ENCODE data around the gene SLC6A17.

SLC6A17 gene

DNA sequence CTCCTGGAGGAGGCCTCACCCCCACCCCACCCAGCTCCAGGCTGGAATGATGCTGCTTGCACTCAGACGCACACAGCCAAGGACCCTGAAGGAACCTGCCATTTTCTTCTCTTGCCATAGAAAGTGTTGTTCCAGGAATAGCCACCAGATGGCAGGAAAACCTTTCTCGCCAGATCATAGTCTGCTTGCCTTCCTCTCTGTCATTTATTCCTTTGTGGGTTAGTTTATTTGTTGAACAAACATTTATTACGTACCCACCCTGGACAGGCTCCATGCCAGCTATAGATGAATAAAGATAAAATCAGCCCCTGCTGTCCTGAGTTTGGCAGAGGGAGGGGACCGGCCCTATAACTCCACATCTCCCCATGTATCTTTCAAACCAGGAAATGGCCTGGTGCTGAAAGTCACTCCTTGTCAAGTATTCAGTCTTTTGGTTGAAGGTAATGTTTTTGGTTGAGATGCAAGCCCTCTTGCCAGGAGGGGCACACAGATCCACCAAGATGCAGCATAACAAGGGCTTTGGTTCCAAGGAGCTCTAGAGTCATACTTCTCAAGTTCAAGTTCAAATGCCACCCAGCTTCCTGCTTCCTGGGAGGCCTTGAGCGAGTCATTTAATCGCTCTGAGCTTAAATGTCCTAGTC is 52.8 kb downstream of the SLC6A17 start:
- no peaks in the 10 kb centered on the region for H3K9me3 Mint-ChIP-seq
- no peaks in the 10 kb centered on the region for H3K36me3 Mint-ChIP-seq
- H3K4me3 Mint-ChIP-seq, result no peak overlapping the region
- H3K27ac Mint-ChIP-seq, result peak overlapping the region; percentile 84
- peaks cover 24% of the 10 kb centered on the region for H3K4me1 Mint-ChIP-seq
- no peaks in the 10 kb centered on the region for H3K27me3 Mint-ChIP-seq

DNA sequence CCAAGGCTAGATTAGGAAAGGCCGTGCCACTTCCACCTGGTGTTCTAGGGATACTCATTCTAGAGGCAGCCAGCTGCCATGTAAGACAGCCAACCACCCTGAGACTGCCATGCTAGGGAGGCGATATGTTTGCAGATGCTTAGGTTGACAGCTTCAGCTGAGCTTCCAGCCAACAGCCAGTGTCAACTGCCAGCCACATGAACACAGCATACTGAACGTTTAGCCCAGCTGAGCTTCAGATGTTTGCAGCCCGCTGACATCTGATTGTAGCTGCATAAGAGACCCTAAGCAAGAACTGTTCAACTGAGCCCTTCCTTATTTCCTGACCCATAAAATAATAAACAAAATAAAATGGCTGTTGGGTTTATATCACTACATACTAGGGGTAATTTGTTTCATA is 54.9 kb downstream of the SLC6A17 start:
- H3K4me1 Mint-ChIP-seq, result peaks cover 40% of the 10 kb centered on the region
- H3K27ac Mint-ChIP-seq, result no peak overlapping the region
- no peaks in the 10 kb centered on the region for H3K36me3 Mint-ChIP-seq
- H3K4me3 Mint-ChIP-seq, result no peak overlapping the region
- no peaks in the 10 kb centered on the region for H3K9me3 Mint-ChIP-seq
- H3K27me3 Mint-ChIP-seq, result no peaks in the 10 kb centered on the region

DNA sequence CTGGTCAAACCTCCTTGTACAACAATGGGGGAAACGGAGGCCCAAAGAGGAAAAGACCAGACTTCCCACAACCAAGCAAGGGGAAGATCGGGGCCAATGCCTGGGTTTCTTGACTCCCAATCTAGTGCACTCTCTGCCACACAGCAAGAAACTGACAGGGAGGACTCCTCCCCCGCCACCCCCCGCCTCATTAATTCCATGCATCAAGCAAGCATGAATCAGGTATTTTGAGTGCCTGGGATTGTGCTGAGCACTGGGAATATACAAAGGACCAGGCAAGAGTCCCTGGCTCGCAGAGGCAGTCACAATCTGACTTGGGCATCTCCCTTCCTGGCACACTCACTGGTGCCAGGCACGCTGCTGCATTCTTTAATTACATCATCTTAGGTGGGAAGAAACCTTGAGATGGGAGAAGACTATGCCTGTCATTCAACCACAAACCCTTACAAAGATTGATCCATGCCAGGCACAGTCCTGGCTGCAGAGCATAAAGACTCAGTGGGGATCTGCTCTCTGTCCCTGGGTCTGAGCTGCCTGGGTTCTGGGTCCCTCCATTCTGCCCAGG is 55.4 kb downstream of the SLC6A17 start:
- Mint-ChIP-seq H3K27me3 (no peaks in the 10 kb centered on the region), H3K36me3 (no peaks in the 10 kb centered on the region), H3K4me3 (no peak overlapping the region), H3K4me1 (peaks cover 40% of the 10 kb centered on the region), H3K9me3 (no peaks in the 10 kb centered on the region), H3K27ac (no peak overlapping the region)

GRCh38 chr1:110206261-110206920 is 56.1 kb downstream of the SLC6A17 start:
- Mint-ChIP-seq H3K9me3 (no peaks in the 10 kb centered on the region), H3K27ac (no peak overlapping the region), H3K27me3 (no peaks in the 10 kb centered on the region), H3K4me3 (no peak overlapping the region), H3K36me3 (no peaks in the 10 kb centered on the region), H3K4me1 (peaks cover 40% of the 10 kb centered on the region)

GRCh38 chr1:110207831-110208230 is 57.5 kb downstream of the SLC6A17 start:
- Mint-ChIP-seq H3K36me3 (no peaks in the 10 kb centered on the region), H3K4me3 (no peak overlapping the region), H3K27ac (no peak overlapping the region), H3K4me1 (peaks cover 45% of the 10 kb centered on the region), H3K9me3 (no peaks in the 10 kb centered on the region), H3K27me3 (no peaks in the 10 kb centered on the region)

DNA sequence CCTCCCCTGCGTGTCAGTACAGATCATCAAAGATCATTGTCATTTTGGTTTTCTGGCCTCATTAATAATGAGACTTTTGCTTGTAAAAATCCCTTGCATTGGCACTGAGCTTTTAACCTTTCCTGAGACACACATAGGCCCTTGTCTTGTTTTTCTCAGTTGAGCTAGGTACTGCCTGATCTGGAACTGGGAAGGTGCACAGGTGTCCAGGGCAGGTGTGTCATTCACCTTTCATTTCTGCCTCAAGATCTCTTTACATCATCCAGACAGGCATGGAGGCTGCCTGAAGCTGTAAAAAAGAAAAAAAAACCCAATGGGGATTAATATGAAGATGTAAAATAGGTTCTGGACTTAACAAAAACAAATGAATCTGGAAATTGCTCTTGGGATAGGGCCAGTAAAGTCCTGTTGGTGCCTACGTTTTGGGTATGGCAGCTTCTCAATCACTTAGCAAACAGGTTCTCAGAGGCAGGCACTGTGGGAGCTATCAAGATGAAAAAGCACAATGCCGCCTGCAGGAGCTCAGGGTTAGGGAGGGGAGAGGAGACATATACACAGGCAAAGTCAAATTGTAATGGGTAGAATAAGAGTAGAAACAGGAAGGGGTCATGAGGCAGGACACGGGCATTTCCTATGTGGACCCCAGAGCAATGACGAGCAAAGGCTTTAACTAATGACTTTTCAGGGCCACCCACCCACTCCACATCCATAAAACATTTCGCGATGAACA is 58.8 kb downstream of the SLC6A17 start:
- Mint-ChIP-seq H3K4me3 (peak overlapping the region; percentile 88), H3K27ac (peak overlapping the region; percentile 57), H3K9me3 (no peaks in the 10 kb centered on the region), H3K27me3 (no peaks in the 10 kb centered on the region), H3K36me3 (no peaks in the 10 kb centered on the region), H3K4me1 (peaks cover 47% of the 10 kb centered on the region)

- Mint-ChIP-seq H3K4me3 (peak within 1 kb of the TSS; percentile 88), H3K27me3 (no peaks in the 10 kb centered on the region), H3K27ac (peak within 1 kb of the TSS; percentile 57), H3K4me1 (peaks cover 52% of the 10 kb centered on the region), H3K9me3 (no peaks in the 10 kb centered on the region), H3K36me3 (no peaks in the 10 kb centered on the region)
Measured at GRCh38 chr1:110209715-110210603, 59.7 kb downstream of the SLC6A17 start, which contains the start of gene KCNC4. Gene KCNC4 (plus strand): TSS chr1:110210314. CDS start chr1:110211500, 1,186 bp downstream.

GRCh38 chr1:110210604-110211495 is 60.6 kb downstream of the SLC6A17 start:
- H3K27ac Mint-ChIP-seq, result peak overlapping the region; percentile 55
- peaks cover 52% of the 10 kb centered on the region for H3K4me1 Mint-ChIP-seq
- H3K27me3 Mint-ChIP-seq, result no peaks in the 10 kb centered on the region
- H3K9me3 Mint-ChIP-seq, result no peaks in the 10 kb centered on the region
- peak overlapping the region; percentile 85 for H3K4me3 Mint-ChIP-seq
- H3K36me3 Mint-ChIP-seq, result no peaks in the 10 kb centered on the region

DNA sequence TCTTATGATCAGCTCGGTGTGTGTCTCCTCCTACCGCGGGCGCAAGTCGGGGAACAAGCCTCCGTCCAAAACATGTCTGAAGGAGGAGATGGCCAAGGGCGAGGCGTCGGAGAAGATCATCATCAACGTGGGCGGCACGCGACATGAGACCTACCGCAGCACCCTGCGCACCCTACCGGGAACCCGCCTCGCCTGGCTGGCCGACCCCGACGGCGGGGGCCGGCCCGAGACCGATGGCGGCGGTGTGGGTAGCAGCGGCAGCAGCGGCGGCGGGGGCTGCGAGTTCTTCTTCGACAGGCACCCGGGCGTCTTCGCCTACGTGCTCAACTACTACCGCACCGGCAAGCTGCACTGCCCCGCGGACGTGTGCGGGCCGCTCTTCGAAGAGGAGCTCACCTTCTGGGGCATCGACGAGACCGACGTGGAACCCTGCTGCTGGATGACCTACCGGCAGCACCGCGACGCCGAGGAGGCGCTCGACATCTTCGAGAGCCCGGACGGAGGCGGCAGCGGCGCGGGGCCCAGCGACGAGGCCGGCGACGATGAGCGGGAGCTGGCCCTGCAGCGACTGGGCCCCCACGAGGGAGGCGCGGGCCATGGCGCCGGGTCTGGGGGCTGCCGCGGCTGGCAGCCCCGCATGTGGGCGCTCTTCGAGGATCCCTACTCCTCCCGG is 61.3 kb downstream of the SLC6A17 start:
- peak overlapping the region; percentile 55 for H3K27ac Mint-ChIP-seq
- H3K9me3 Mint-ChIP-seq, result no peaks in the 10 kb centered on the region
- peak overlapping the region; percentile 85 for H3K4me3 Mint-ChIP-seq
- no peaks in the 10 kb centered on the region for H3K27me3 Mint-ChIP-seq
- peaks cover 52% of the 10 kb centered on the region for H3K4me1 Mint-ChIP-seq
- H3K36me3 Mint-ChIP-seq, result no peaks in the 10 kb centered on the region

GRCh38 chr1:110212169-110213142 is 62.2 kb downstream of the SLC6A17 start:
- Mint-ChIP-seq H3K36me3 (no peaks in the 10 kb centered on the region), H3K4me1 (peaks cover 50% of the 10 kb centered on the region), H3K9me3 (no peaks in the 10 kb centered on the region), H3K27ac (peak overlapping the region; percentile 74), H3K27me3 (no peaks in the 10 kb centered on the region), H3K4me3 (peak overlapping the region; percentile 84)

DNA sequence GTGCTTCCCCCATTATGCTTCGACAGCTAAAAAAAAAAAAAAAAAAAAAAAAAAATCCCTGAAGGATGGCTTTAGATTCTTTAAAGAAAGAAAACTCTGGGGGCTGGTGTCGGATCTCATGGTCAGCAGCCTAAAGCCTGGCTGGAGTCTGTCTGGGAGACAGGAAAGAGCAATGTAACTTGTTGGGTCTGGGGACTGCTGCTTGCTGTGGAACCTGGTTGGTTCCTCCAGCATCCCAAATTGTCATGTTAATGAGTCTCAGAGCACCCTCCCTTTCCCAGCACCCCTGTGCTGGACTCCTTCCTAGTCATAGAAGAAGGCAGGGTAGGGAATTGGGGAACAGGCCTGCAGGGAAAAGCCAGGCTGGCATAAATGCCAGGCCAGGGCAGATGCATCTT is 62.8 kb downstream of the SLC6A17 start:
- H3K4me3 Mint-ChIP-seq, result peak overlapping the region; percentile 63
- no peaks in the 10 kb centered on the region for H3K9me3 Mint-ChIP-seq
- H3K36me3 Mint-ChIP-seq, result no peaks in the 10 kb centered on the region
- H3K27me3 Mint-ChIP-seq, result no peaks in the 10 kb centered on the region
- H3K4me1 Mint-ChIP-seq, result peaks cover 43% of the 10 kb centered on the region
- H3K27ac Mint-ChIP-seq, result peak overlapping the region; percentile 41

DNA sequence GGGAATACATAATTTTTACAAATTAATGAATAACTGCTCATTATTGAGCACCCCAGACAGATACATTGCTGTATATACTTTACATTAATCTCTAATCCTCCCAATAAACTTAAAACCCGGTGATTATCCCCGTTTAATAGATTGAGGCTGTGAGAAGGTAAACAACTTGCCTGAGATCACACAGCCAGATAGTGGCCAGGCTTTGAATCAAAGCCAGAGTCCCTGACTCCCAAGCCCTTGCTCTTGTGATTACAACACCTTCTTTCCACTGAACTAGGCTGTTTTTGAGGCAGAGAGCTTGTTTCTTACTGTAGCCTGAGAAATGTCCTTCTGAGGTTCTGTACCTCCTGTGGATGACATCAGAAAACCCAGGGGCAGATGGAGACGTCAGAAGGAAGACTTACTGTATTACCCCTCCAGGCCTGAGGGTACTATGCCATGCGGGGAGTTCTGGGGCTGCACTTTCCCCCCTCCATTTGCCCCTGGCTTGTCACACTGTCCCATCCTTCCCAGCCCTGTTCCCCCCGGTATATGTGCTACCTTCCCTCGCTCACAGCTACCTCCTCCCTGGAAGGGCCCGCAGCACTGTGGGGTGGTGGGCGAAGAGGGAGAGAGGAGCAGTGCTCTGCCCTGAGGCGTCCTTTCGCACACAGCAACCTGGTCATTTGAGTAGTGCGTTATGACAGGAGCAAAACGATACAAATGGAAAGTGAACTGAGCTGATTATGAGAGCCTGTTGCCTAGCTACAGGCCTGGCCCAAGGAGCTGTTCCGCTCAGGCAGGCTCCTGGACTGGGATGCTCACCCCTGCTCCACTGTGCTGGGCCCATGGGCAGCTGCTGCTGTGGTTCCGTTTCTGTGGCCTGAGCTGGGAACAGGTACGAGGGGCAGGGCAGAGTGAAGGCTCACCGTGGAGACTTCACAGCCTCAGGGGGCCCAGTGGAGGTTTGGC is 64.4 kb downstream of the SLC6A17 start:
- Mint-ChIP-seq H3K4me3 (no peak overlapping the region), H3K9me3 (no peaks in the 10 kb centered on the region), H3K4me1 (peaks cover 28% of the 10 kb centered on the region), H3K27ac (peak overlapping the region; percentile 83), H3K27me3 (no peaks in the 10 kb centered on the region), H3K36me3 (no peaks in the 10 kb centered on the region)

Data from activated naive CD4-positive, alpha-beta T cell treated with anti-CD3 and anti-CD28 coated beads, Interleukin-2, amount 50 U/mL, for 24 hours (primary cell).